HL-60 (cell line): Measurements from ENCODE around the gene MTCL1.

ENCODE experiments used
- DNase-seq, 2 experiments: peaks; one replicate each; pipeline ENCODE4 v3.0.0-alpha.2; 2010 to 2020; ENCODE audit warnings: low read depth in 1 of 2, low spot score in 1 of 2
- H3K27ac ChIP-seq: fragments of 250-450 bp; sonication (Bioruptor Pico); replicated peaks from 2 replicates; pipeline ENCODE4 v1.5.1; 2020; ENCODE audit warnings: mild to moderate bottlenecking, moderate library complexity
- H3K27me3 ChIP-seq: fragments of 250-450 bp; sonication (Bioruptor Pico); 2 replicates; pipeline ENCODE4 v1.5.1; 2021; ENCODE audit warnings: mild to moderate bottlenecking, moderate library complexity; ENCODE audit not compliant: insufficient read depth, poor library complexity, severe bottlenecking
- H3K4me3 ChIP-seq: replicated peaks from 2 replicates; pipeline ENCODE4 v1.5.1; 2011; ENCODE audit warnings: mild to moderate bottlenecking, control low read depth, low read length; ENCODE audit not compliant: insufficient read depth
- GABPA ChIP-seq: IDR thresholded peaks from 2 replicates; pipeline ENCODE4 v1.6.1; 2012; ENCODE audit warnings: low read depth
- POLR2AphosphoS5 ChIP-seq: IDR thresholded peaks from 2 replicates; pipeline ENCODE4 v1.6.1; 2012; ENCODE audit warnings: low read depth
- SPI1 ChIP-seq: IDR thresholded peaks from 2 replicates; pipeline ENCODE4 v1.6.1; 2012; ENCODE audit warnings: low read depth, mild to moderate bottlenecking, borderline replicate concordance
- TF ChIP-seq, protein P1 (sequence below): IDR thresholded peaks from one replicate; pipeline ENCODE4 v1.5.1; 2011; ENCODE audit warnings: low read length, control low read depth, inconsistent platforms; ENCODE audit not compliant: insufficient read depth
- TF ChIP-seq, protein P2 (sequence below): IDR thresholded peaks from 2 replicates; pipeline ENCODE4 v1.6.1; 2012; ENCODE audit warnings: low read depth; ENCODE audit not compliant: insufficient replicate concordance

Gene MTCL1

DNA sequence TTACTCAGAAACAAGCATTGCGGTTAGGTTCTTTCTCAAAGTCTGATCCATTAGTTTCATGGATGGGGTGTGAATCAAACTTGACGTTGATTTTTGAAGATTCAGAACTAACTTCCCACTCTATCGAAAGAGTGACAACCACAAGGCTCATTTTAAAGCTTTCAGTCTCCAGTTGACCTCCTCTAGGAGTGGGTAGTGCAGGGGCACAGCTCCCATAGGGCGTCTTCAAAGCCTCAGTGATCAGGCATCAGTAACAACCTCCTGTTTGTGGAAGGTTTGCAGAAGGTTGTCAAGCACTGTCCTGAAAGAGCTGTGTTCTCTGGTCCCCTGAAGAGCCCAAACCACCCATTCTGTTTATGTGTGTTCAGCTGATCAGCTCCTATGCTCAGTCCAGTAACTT is 10.2 kb downstream of the MTCL1 start:
- no peak overlapping the region for H3K27ac ChIP-seq
- H3K4me3 ChIP-seq, result no peak overlapping the region
- H3K27me3 ChIP-seq, result peaks cover 19% of the 10 kb centered on the region
- no peak for TF ChIP-seq SPI1
- TF ChIP-seq, protein P1, sequence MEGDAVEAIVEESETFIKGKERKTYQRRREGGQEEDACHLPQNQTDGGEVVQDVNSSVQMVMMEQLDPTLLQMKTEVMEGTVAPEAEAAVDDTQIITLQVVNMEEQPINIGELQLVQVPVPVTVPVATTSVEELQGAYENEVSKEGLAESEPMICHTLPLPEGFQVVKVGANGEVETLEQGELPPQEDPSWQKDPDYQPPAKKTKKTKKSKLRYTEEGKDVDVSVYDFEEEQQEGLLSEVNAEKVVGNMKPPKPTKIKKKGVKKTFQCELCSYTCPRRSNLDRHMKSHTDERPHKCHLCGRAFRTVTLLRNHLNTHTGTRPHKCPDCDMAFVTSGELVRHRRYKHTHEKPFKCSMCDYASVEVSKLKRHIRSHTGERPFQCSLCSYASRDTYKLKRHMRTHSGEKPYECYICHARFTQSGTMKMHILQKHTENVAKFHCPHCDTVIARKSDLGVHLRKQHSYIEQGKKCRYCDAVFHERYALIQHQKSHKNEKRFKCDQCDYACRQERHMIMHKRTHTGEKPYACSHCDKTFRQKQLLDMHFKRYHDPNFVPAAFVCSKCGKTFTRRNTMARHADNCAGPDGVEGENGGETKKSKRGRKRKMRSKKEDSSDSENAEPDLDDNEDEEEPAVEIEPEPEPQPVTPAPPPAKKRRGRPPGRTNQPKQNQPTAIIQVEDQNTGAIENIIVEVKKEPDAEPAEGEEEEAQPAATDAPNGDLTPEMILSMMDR, result no peak
- TF ChIP-seq, protein P2, sequence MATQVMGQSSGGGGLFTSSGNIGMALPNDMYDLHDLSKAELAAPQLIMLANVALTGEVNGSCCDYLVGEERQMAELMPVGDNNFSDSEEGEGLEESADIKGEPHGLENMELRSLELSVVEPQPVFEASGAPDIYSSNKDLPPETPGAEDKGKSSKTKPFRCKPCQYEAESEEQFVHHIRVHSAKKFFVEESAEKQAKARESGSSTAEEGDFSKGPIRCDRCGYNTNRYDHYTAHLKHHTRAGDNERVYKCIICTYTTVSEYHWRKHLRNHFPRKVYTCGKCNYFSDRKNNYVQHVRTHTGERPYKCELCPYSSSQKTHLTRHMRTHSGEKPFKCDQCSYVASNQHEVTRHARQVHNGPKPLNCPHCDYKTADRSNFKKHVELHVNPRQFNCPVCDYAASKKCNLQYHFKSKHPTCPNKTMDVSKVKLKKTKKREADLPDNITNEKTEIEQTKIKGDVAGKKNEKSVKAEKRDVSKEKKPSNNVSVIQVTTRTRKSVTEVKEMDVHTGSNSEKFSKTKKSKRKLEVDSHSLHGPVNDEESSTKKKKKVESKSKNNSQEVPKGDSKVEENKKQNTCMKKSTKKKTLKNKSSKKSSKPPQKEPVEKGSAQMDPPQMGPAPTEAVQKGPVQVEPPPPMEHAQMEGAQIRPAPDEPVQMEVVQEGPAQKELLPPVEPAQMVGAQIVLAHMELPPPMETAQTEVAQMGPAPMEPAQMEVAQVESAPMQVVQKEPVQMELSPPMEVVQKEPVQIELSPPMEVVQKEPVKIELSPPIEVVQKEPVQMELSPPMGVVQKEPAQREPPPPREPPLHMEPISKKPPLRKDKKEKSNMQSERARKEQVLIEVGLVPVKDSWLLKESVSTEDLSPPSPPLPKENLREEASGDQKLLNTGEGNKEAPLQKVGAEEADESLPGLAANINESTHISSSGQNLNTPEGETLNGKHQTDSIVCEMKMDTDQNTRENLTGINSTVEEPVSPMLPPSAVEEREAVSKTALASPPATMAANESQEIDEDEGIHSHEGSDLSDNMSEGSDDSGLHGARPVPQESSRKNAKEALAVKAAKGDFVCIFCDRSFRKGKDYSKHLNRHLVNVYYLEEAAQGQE, result no peak
- TF ChIP-seq POLR2AphosphoS5, result no peak
- TF ChIP-seq GABPA, result no peak
- no peak for DNase-seq

GRCh38 chr18:8717011-8717770 is 11.8 kb downstream of the MTCL1 start:
- TF ChIP-seq, protein P1, result no peak
- TF ChIP-seq POLR2AphosphoS5, result no peak
- no peak for TF ChIP-seq SPI1
- TF ChIP-seq GABPA, result no peak
- TF ChIP-seq, protein P2, result no peak
- Histone ChIP-seq H3K27me3 (peaks cover 21% of the 10 kb centered on the region), H3K4me3 (no peak overlapping the region), H3K27ac (no peak overlapping the region)
- no peak for DNase-seq

GRCh38 chr18:8718401-8718913 is 13.1 kb downstream of the MTCL1 start:
- no peak overlapping the region for H3K27ac ChIP-seq
- TF ChIP-seq GABPA (no peak), POLR2AphosphoS5 (no peak), SPI1 (no peak)
- TF ChIP-seq, protein P1, result no peak
- TF ChIP-seq, protein P2, result no peak
- no peak overlapping the region for H3K4me3 ChIP-seq
- DNase-seq, result no peak
- H3K27me3 ChIP-seq, result peaks cover 16% of the 10 kb centered on the region
